Right lobe of liver (tissue), 6 donors: ENCODE data around the gene ZNF570. TPM values are rescaled to one million over a fixed set of nuclear protein-coding genes. Genes with fewer than 3 reads are reported as not detected.

Experiments used
- ATAC-seq, 4 donors: fragments of 200-7000 bp; cut with Tn5 transposase; one replicate each; pipeline ENCODE4 v1.9.1; 2020; ENCODE audit warnings: mild to moderate bottlenecking in 4 of 4, moderate library complexity in 4 of 4
- DNase-seq, 3 donors: peaks; one replicate each; pipeline ENCODE4 v3.0.0-alpha.2; 2020
- H3K27ac ChIP-seq, 3 donors: fragments of 200-600 bp; one replicate each; pipeline ENCODE4 v1.8.0; 2022
- H3K27me3 ChIP-seq, 2 donors: fragments of 200-600 bp; one replicate each; pipeline ENCODE4 v1.8.0; 2022
- H3K36me3 ChIP-seq, 4 donors: fragments of 200-600 bp; sonication (generic) in 1 of 4; one replicate each; pipeline versions ENCODE4 v1.5.1 to v1.8.0; 2017 to 2022; ENCODE audit warnings: control low read depth in 1 of 4
- H3K4me1 ChIP-seq, 4 donors: fragments of 200-600 bp; sonication (generic) in 1 of 4; one replicate each; pipeline versions ENCODE4 v1.5.1 to v1.8.0; 2017 to 2022; ENCODE audit warnings: control low read depth in 1 of 4
- H3K4me3 ChIP-seq, 3 donors: fragments of 200-600 bp; one replicate each; pipeline ENCODE4 v1.8.0; 2022
- H3K9me3 ChIP-seq, 4 donors: fragments of 200-600 bp; sonication (generic) in 1 of 4; one replicate each; pipeline versions ENCODE4 v1.5.1 to v1.8.0; 2017 to 2022; ENCODE audit warnings: control low read depth in 1 of 4
- CTCF ChIP-seq, 4 donors: fragments of 200-600 bp in 3 of 4; fragments of 450-650 bp in 1 of 4; IDR thresholded peaks; one replicate each; pipeline versions ENCODE4 v1.5.1 to v1.8.0; 2016 to 2022; ENCODE audit warnings: antibody characterized with exemption in 4 of 4, mild to moderate bottlenecking in 2 of 4
- POLR2A ChIP-seq: fragments of 450-650 bp; IDR thresholded peaks from one replicate; pipeline ENCODE4 v1.6.1; 2017; ENCODE audit warnings: antibody characterized with exemption, mild to moderate bottlenecking
- WGBS: methylation state at CpG from one replicate; pipeline ENCODE4 v1.1.6; 2018; ENCODE audit warnings: low coverage, low lambda C conversion rate; ENCODE audit not compliant: insufficient coverage; ENCODE audit errors: missing lambda C conversion rate; 5-methylcytosine and 5-hydroxymethylcytosine counted together
- intact Hi-C, 2 donors: fragments of 100-400 bp; cut with DNase I; formaldehyde crosslinking; loops; one replicate each; pipeline versions ENCODE4 v1.11.2 to v1.14.1; 2022
- long read RNA-seq: library from polyadenylated mRNA; unstranded; transcript quantifications from one replicate; pipeline ENCODE4 v2.0.0, GENCODE V29; 2019
- total RNA-seq, 6 experiments: library from RNA; depleted of rRNA in 2 of 6; stranded (reverse); fragments of >200 nt in 2 of 6; fragmentation: NEBNext Ultra II Directional in 3 of 6; extraction: Animal tissue kit (Norgen Biotek cat#: 25700) in 3 of 6; gene quantifications; one replicate each; pipeline versions ENCODE4 v1.1.0 to v1.2.4, GENCODE V29; 2016 to 2023
- donor health status: DM: no; HTN: yes; CAD: no.
- donor health status: DM: no; HTN: no; CAD: no.
- donor health status: DM: no; HTN: no; CAD: no.
- donor health status: DM: no; HTN: yes; CAD: no.
- donor health status: DM: no; HTN: yes; CAD: no.

ZNF570 gene
- 1 to 10 TPM in 5 of 6 experiments, under 1 TPM in 1; 0.93 to 2.0 (median 1.5) TPM for total RNA-seq
- long read RNA-seq = 0 reads

DNA sequence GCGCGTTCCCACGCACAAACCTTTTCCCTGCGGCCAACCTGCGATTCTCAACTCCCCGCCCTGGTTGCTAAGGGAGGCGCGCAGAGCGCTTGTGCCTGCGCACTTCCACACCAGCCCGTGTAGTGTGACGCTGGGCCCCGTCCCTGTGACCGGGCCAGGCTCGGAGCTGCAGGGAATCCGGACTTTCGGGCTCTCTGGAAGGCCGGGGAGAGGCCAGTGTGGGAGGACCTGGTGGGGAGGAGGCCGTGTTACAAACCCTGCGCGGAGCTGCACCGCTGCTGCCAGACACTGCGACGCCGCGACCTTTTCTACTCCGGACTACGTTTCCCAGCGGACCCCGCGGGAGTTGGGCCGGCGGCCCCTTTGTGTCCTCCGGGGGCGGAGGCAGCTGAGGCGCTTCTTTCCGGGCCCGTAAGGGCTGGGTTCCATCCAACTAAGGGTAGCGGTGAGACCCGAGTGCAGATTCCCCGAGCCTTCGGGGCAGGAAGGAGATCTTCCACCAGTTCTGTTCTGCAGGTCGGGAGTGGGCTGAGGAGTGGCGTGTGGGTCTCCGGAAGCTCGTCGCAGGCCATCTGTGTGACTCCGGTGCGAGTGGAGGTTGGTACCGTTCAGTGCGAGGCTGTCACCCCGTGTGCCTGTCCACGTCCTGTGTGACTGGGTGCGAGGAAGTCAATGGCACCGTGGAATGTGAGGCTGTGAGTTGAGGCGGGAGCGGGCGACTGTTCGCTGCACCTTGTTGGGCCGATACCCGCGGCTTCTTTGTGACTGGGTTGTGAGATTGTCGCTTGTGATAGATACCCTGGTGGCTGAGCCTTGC lies at the start of gene ZNF570:
TSS of gene ZNF570 (plus strand) at position 396 of the 817 bp plus-strand sequence. CDS start 999 bp downstream, outside the sequence.
- Histone ChIP-seq H3K9me3 (no peaks in the 10 kb centered on the region), H3K4me3 (peak within 1 kb of the TSS; percentile 78 to 83 (median 81)), H3K27ac (peak within 1 kb of the TSS; percentile 63 to 89 (median 84)), H3K4me1 (peaks cover 0 to 12% (median 1%) of the 10 kb centered on the region in 4 donors), H3K27me3 (no peaks in the 10 kb centered on the region), H3K36me3 (peaks cover 0 to 7% (median 3%) of the 10 kb centered on the region in 4 donors)
- peak; percentile 91 to 94 (median 93) for DNase-seq
- intact Hi-C loops = no loop called here
- ATAC-seq = peak; percentile 86 to 89 (median 88)
- WGBS = under 1% methylated on average over 21 of the region's 63 CpGs
- TF ChIP-seq POLR2A (no peak), CTCF (IDR thresholded peaks at IDR 0.05) (no peak)

DNA sequence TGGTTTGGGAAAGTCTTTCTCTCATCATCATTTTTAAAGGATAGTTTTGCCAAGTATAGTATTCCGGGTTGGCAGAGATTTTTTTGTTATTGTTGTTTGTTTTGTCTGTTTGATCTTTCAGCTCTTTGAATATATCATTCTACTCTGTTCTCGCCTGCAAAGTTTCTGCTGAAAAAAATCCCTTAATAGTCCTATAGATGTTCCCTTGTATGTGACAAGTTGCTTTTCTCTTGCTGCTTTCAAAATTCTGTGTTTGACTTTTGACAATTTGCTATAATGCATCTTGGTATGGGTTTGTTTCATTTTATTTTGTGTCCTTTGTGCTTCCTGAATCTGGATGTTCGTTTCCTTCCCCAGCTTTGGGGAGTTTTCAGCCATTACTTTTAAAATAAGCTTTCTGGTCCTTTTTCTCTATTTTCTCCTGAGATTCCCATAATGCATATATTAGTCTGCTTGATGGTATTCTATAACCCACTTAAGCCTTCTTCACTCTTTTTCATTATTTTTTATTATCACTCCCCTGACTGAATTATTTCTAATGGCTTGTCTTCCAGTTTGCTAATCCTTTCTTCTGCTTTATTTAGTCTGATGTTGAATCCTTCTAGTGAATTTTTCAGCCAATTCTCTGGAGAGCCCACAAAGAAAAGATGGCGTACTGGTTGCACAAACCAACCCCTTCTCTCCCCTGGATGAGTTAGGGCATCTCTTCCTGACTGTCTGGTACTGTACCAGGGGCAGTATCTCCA lies 16.5 kb upstream of the ZNF570 start:
- Histone ChIP-seq H3K36me3 (peaks cover 0 to under 1% (median 0%) of the 10 kb centered on the region in 4 donors), H3K9me3 (peaks cover 0 to 66% (median 40%) of the 10 kb centered on the region in 4 donors), H3K27me3 (no peaks in the 10 kb centered on the region), H3K4me3 (no peak overlapping the region), H3K4me1 (no peaks in the 10 kb centered on the region), H3K27ac (no peak overlapping the region)
- DNase-seq (no peak), ATAC-seq (no peak)
- intact Hi-C loops = no loop called here
- TF ChIP-seq POLR2A = no peak
- WGBS = 97% methylated on average over 4 of the region's 4 CpGs

- 26% methylated on average over 22 of the region's 25 CpGs for WGBS
- Histone ChIP-seq H3K27me3 (no peaks in the 10 kb centered on the region), H3K27ac (peak overlapping the region; percentile 42 to 89 (median 87)), H3K36me3 (peaks cover 0 to 13% (median 2%) of the 10 kb centered on the region in 4 donors), H3K9me3 (peaks cover 0 to 15% (median under 1%) of the 10 kb centered on the region in 4 donors), H3K4me3 (peak overlapping the region; percentile 89 to 97 (median 91)), H3K4me1 (peaks cover 0 to 12% (median 1%) of the 10 kb centered on the region in 4 donors)
- intact Hi-C loops = no loop called here
- no peak for ATAC-seq
- no peak for TF ChIP-seq POLR2A
- TF ChIP-seq CTCF (IDR thresholded peaks at IDR 0.05) = no peak
- no peak for DNase-seq
Measured at GRCh38 chr19:37466277-37466797, 2.8 kb upstream of the ZNF570 start.

DNA sequence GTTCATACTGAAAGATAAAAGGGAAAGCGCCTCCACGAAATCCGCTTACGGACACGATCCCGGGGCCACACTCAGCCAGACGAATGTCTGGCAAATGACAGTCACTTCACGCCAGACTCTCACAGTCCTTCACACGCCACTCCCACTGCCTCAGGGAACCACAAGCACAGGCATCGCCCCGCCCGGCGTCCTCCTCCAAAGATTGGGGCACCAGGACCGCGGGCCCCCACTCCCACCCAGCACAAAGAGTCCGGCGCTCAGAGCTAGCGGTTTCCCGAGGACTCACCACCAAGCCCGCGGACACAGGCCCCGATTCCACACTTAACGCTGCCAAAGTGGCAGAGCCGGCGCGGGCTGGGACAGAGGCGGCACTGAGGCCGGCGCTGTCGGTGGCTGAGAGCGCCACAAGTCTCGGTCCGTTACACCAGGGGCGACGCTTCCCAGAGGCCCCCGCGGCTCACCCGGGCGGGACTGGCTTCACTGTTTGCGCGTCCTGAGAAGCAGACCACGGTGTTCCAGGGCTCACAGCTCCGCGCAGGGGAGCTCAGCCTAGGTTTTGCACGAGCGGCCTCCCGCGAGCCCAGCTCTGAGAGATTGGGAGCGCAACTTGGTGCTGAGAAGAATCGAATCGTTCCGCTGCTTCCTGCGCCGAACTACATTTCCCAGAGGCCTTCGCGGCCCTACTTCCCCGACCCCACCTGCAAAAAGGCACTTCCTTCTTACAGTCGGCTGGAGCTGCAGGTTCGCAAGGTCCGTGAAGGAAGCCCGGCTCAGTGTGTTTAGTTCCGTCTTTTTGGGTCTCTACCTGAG lies 2.2 kb upstream of the ZNF570 start, which contains the start of gene ZNF569:
TSS of gene ZNF569 (minus strand) at position 647 of the 810 bp plus-strand sequence. CDS start 22,523 bp downstream, outside the sequence.
- intact Hi-C loops = no loop called here
- Histone ChIP-seq H3K36me3 (peaks cover 0 to 13% (median 3%) of the 10 kb centered on the region in 4 donors), H3K4me1 (peaks cover 0 to 12% (median 1%) of the 10 kb centered on the region in 4 donors), H3K9me3 (peaks cover 0 to 15% (median 0%) of the 10 kb centered on the region in 4 donors), H3K4me3 (peak within 1 kb of the TSS; percentile 89 to 97 (median 91)), H3K27ac (peak within 1 kb of the TSS; percentile 42 to 89 (median 87)), H3K27me3 (no peaks in the 10 kb centered on the region)
- TF ChIP-seq POLR2A = peak; percentile 59
- TF ChIP-seq CTCF (IDR thresholded peaks at IDR 0.05) = no peak
- DNase-seq = peak; percentile 88 to 94 (median 94)
- peak; percentile 82 to 86 (median 84) for ATAC-seq
- WGBS = under 1% methylated on average over 30 of the region's 62 CpGs
